HG03520 (cell line): ENCODE data around the gene BICDL1.

Source experiments
- ATAC-seq: cut with Tn5 transposase; IDR thresholded peaks from one replicate; pipeline ENCODE4 v1.9.1; 2021; ENCODE audit warnings: mild to moderate bottlenecking, moderate library complexity; ENCODE audit not compliant: unreplicated experiment

Gene BICDL1

GRCh38 chr12:120121766-120122293 is 132.8 kb downstream of the BICDL1 start:
- peak; percentile 37 for ATAC-seq

GRCh38 chr12:120125029-120125428 is 136.0 kb downstream of the BICDL1 start:
- no peak for ATAC-seq

- ATAC-seq = no peak
Measured at GRCh38 chr12:120125792-120126634, 137.0 kb downstream of the BICDL1 start.

- no peak for ATAC-seq
Measured at GRCh38 chr12:120126635-120127005, 137.6 kb downstream of the BICDL1 start.

- ATAC-seq = no peak
Measured at GRCh38 chr12:120130011-120130410, 141.0 kb downstream of the BICDL1 start.

- ATAC-seq = no peak
Measured at GRCh38 chr12:120131116-120131515, 142.1 kb downstream of the BICDL1 start.

GRCh38 chr12:120132054-120132836 is 143.2 kb downstream of the BICDL1 start:
- no peak for ATAC-seq

- peak; percentile 87 for ATAC-seq
Measured at GRCh38 chr12:120132863-120133385, 143.9 kb downstream of the BICDL1 start.

GRCh38 chr12:120134307-120134980 is 145.4 kb downstream of the BICDL1 start:
- ATAC-seq = no peak

- ATAC-seq = no peak
Measured at GRCh38 chr12:120136093-120136770, 147.2 kb downstream of the BICDL1 start.

GRCh38 chr12:120137833-120138232 is 148.8 kb downstream of the BICDL1 start:
- no peak for ATAC-seq

- ATAC-seq = no peak
Measured at GRCh38 chr12:120138366-120138765, 149.3 kb downstream of the BICDL1 start.

- no peak for ATAC-seq
Measured at GRCh38 chr12:120139958-120140357, 150.9 kb downstream of the BICDL1 start.

- no peak for ATAC-seq
Measured at GRCh38 chr12:120140603-120141002, 151.6 kb downstream of the BICDL1 start.

GRCh38 chr12:120141336-120141735 is 152.3 kb downstream of the BICDL1 start:
- ATAC-seq = no peak

- ATAC-seq = no peak
Measured at GRCh38 chr12:120142231-120142877, 153.3 kb downstream of the BICDL1 start.
